Fibroblast of skin of left quadriceps (primary cell): Measurements from ENCODE around the gene C2orf69.
"Not testable (repeated sequence)": the region's sequence is repeated elsewhere in the genome, so short reads cannot be mapped to it uniquely, and the experiment has no call there.

ENCODE experiments used
- DNase-seq, 2 experiments: peaks; one replicate each; pipeline ENCODE4 v3.0.0-alpha.2; 2013; ENCODE audit warnings: low read depth in 2 of 2

C2orf69 gene, protein sequence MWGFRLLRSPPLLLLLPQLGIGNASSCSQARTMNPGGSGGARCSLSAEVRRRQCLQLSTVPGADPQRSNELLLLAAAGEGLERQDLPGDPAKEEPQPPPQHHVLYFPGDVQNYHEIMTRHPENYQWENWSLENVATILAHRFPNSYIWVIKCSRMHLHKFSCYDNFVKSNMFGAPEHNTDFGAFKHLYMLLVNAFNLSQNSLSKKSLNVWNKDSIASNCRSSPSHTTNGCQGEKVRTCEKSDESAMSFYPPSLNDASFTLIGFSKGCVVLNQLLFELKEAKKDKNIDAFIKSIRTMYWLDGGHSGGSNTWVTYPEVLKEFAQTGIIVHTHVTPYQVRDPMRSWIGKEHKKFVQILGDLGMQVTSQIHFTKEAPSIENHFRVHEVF

DNA sequence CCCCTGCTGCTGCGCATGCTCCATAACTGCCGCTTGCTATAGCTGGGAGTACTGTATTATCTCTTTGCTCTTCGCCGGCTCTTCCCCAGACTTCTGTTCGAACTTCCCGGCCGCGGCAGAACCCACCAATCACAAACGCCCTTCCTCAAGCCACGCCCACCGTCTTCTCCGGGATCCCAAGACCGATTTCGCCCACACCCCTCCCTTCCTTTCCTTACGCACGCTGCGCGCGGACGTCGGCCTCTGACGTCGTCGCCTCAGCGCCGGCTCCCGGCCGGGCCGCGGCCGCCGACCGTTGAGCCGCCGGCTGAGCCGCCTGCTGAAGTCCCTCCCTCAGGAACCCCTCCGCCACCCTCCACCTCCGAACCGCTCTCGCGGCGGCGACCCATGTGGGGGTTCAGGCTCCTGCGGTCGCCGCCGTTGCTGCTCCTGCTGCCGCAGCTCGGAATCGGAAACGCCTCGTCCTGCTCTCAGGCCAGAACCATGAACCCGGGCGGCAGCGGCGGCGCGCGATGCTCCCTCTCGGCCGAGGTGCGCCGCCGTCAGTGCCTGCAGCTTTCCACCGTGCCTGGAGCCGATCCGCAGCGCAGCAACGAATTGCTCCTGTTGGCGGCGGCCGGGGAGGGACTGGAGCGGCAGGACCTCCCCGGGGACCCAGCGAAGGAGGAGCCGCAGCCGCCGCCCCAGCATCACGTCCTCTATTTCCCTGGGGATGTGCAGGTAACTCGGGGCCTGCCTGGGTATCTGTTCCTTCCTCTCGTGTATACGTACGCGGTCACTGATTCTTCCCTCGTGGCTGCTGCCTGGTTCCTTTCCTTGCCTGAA, at the start of gene C2orf69:
Gene C2orf69 (plus strand): TSS at position 242 of the 825 bp plus-strand sequence. CDS start 146 bp downstream, at position 388.
- peak; percentile 90 to 93 for DNase-seq

DNA sequence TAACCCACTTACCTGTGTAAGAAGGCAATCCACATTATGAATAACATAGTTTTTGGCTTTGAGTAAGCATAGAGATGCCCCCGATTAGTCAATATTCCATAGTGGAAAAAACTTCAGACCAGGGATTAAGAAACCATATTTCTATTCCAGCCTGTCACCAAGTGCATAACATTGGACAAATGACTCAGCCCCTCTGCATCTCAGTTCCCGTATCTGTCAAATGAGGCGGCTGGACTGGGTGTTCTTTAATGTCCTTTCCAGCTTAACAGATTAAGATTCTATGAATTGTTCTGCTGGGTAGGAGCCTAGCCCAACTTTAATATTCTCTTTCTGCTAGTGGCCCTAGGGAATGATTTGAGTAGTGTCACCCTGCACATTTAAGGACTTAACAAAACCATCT, 48.3 kb upstream of the C2orf69 start:
- no peak for DNase-seq

DNA sequence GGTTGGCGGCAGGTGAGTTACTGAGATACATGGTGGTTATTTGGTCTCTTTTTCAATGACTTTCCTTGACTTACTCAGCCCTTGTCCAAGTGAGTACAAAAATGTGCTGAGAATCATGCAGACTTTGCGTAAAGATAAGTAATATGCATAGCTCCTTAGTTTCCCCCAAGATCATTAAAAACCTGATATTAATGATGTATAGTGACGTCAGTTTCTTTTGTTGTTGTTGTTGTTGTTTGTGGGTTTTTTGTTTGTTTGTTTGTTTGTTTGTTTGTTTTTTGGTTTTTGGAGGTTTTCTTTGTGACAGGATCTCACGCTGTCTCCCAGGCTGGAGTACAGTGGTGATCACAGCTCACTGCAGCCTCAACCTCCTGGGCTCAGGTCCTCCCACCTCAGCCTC, 45.2 kb upstream of the C2orf69 start:
- no peak for DNase-seq

- no peak for DNase-seq
Measured at GRCh38 chr2:199868431-199869226, 42.5 kb upstream of the C2orf69 start.

GRCh38 chr2:199869227-199869541, 41.9 kb upstream of the C2orf69 start:
- no peak for DNase-seq

DNA sequence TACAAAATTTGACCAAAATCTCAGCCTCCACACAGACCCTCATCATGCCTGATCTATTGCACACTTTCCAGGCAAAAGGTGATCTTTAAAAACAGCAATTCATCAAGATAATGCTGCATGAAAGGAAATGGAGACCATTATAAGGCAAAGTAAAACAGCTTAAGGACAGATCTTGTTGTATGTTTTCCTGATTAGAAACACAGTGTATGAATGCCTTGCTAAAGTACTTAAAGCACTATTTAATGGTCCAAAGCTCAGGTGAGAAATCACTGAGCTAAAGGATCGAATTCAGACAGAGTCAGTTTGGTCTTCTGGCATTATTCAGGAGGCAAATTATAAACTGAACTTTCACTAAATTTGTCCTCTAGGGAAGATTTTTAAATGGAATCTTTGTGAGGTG, 41.4 kb upstream of the C2orf69 start:
- DNase-seq: no peak

DNA sequence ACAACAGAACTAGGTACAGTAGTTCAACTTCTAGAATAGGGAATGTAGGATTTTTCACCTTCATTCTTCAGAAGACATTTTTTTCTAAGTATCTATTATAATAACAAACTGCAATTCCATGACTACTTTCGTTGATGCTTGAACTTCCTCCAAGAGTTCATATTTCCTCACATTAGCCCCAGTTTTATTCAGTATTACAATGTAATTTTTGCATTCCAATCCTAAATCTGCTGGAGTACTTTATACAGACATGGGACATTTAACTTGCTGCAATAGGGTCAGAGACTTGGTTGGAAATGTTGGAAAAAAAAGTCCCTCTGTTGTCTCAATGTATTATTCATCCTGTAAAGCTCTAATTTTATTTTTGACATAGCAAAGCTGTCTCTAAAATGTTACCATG, 40.5 kb upstream of the C2orf69 start:
- no peak for DNase-seq

DNA sequence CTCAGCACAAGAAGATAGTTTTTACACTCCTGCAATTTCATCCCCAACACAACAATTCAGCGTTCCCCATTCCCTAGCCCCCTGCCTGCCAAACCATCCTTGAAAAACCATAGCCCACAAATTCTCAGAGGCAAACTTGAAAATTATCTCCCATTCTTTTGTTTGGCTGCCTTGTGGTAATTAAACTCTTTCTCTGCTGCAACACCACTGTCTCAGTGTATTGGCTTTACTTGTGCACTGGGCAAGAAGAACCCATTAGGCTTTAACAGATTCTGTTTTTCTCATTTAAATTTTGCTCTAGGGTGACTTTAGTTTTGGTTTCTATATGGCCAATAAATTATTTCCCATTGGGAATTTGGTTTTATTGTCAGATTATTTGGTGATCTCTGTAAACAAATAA, 36.9 kb upstream of the C2orf69 start:
- no peak for DNase-seq

DNA sequence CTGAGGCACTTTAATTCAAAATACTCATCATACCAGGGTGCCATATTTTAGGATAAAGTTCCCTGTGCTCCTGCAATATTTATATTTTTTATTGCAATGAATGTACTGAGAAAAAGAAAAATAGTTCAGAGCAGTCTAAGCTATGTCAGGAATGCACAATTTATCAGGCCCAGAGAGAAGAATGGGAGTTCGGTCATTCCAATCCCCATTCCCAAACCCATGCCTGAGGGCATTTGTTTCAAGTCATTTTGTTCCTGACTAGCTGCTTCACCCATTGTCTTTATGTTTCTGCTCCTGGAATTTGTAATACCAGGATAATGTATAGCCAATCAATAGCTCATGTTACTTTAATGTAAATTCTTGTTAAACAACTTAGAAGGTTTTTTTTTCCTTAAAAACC, 35.7 kb upstream of the C2orf69 start:
- DNase-seq: no peak

DNA sequence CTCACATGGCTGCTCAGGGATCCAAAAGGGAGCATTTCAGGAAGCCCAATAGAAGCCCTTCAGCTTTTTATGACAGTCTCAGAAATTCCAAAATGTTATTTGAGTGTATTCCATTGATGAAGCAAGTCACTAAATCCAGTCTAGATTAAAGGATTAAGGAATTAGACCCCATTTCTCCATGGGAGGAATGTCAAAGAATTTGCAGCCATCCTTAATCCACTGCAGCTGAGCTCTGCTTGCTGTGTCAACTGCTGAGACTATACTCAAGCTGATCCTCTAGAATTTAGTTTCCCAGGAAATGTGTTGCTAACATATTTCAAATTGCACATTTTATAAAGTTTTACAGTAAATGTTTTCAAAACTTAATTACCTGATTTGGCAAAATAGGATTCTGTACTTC, 28.4 kb upstream of the C2orf69 start:
- no peak for DNase-seq

DNA sequence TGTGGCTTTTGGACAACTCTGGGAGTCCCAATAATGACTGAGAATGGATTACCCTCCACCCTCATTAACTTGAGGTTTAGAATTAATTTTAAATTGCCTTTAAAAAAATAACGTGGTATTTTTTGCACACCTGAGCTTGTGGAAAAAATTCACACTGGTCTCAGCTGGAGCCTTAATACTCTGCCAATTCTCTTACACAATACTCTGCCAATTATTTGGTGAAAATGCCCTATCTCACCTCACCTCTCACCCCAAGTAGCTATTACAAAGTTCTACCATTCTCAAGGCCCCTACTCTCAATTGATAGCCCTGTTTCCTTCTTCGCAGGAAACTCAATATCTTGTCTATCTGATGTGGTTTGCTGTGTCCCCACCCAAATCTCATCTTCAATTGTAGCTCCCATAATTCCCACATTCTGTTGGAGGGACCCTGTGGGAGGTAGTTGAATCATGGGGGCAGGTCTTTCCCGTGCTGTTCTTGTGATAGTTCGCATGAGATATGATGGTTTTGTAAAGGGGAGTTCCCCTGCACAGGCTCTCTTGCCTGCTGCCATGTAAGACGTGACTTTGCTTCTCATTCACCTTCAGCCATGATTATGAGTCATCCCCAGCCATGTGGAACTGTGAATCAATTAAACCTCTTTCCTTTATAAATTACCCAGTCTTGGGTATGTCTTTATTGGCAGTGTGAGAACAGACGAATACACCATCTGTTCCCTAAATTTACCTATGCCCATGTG, 27.4 kb upstream of the C2orf69 start:
- DNase-seq: no peak

DNA sequence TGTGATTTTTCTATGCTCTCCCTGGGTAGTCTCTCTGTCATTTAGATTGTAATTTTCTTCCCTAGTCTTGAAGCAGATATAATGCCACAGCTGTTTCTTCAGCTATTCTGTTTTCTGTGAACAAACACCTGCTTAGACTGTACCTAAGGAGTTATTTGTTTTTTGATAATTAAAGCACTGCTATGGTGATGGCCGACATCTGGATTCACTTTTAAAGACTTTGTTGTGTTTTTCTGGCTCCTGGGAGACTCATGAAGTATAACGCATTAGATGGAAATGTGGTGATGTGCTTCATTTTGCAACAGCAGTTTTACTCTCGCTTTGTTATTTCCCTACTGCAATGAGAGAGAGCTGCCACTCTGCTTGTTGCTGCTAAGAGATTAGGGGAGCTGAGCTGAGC, 15.7 kb upstream of the C2orf69 start:
- DNase-seq: no peak

- DNase-seq: no peak
Measured at GRCh38 chr2:199896617-199897016, 14.5 kb upstream of the C2orf69 start.

DNA sequence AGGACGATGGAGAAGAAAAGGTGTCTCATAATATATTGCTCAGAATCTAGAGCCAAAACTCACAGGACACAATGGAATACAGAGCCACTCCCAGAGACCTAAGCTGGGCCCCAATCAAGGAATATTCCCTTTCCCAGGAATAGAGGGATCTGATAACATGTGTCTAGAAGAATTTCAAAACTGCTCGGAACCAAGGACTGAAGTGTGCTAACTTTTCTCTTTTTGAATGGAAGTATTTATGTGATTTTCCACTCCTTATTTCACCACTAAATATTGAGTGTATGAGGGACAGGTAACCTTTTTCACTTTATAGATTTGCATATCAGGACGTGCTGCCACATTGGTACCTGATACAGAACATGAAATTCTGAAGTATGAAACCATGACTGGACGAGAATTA, 9.2 kb upstream of the C2orf69 start:
- DNase-seq: no peak

DNA sequence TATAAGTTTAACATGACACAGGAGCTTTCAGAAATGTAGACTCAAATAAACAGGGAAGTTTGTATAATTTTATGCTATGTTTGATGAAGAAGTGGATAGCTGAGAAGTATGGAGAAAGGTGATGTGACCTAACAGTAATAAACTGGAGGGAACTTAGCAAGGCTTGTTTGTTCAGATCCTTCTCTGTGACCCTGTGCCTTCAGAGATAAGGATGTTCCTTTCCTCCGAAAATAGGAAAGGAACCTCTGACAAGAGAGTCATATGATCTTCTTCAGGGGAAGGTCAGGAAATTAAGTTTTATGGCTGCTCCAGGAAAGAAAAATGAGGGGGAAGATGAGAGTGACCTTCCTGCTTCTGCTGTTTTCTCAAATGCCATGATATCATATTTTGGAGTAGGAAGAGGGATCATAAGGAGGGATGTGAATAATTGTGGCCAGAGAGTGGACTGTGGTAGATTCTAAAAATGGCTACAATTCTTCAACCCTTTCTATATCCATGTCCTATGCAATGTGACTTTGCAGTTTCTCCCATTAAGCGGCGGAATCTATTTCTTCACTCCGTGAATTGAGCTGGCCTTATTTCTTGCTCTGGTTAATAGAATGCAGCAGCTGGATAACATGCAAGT, 8.5 kb upstream of the C2orf69 start:
- DNase-seq: no peak

GRCh38 chr2:199903111-199903510, 8.0 kb upstream of the C2orf69 start:
- no peak for DNase-seq

DNA sequence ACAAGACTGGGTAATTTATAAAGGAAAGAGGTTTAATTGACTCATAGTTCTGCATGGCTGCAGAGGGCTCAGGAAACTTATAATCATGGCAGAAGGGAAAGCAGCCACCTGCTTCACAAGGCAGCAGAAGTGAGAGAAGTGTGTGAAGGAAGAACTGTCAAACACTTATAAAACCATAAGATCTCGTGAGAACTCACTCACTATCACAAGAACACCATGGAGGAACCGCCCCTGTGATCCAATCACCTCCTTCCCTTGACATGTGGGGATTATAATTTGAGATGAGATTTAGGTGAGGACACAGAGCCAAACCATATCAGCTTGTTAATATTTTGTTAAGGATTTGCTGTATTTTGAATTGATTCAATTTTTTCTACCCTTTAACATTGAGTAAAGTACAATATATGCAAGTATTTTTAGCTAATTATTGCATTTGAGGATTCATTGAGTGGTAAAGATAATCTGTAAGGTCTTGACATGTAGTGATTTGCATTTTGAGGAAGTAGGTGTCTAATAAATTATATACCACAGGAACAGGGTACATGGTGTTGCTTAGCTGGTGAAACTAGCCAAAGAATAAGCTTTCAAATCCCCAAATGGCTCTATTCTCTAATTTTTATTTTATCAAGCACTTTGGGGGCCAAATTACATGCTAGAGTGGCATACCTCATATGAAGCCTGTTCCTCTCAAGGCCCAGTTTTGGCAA, 3.9 kb upstream of the C2orf69 start:
- no peak for DNase-seq

- DNase-seq: no peak
Measured at GRCh38 chr2:199910338-199911051, 598 bp upstream of the C2orf69 start.

- no peak for DNase-seq
Measured at GRCh38 chr2:199911877-199912161, 726 bp downstream of the C2orf69 start.

GRCh38 chr2:199912553-199913114, 1.5 kb downstream of the C2orf69 start:
- not testable (repeated sequence) for DNase-seq
